Colonic mucosa (tissue), 4 donors: ENCODE results near the gene EXTL1. TPM values are rescaled to one million over a fixed set of nuclear protein-coding genes. Genes with fewer than 3 reads are reported as not detected.

Experiments used
- DNase-seq: peaks from one replicate; pipeline ENCODE4 v3.0.0-alpha.2; 2020
- H3K27ac ChIP-seq: fragments of 200-600 bp; one replicate; pipeline ENCODE4 v1.8.0; 2021
- H3K27me3 ChIP-seq: fragments of 200-600 bp; one replicate; pipeline ENCODE4 v1.8.0; 2021
- H3K36me3 ChIP-seq: fragments of 200-600 bp; one replicate; pipeline ENCODE4 v1.8.0; 2021
- H3K4me1 ChIP-seq: fragments of 200-600 bp; one replicate; pipeline ENCODE4 v1.8.0; 2021; ENCODE audit warnings: mild to moderate bottlenecking
- H3K4me3 ChIP-seq: fragments of 200-600 bp; one replicate; pipeline ENCODE4 v1.8.0; 2021
- H3K9ac ChIP-seq, 2 donors: one replicate each; pipeline ENCODE4 v1.7.0; 2013; ENCODE audit warnings: control low read depth in 2 of 2, low read depth in 2 of 2, low read length in 2 of 2
- H3K9me3 ChIP-seq: fragments of 200-600 bp; one replicate; pipeline ENCODE4 v1.8.0; 2021
- intact Hi-C: fragments of 100-400 bp; cut with DNase I; formaldehyde crosslinking; loops from one replicate; pipeline ENCODE4 v1.14.1; 2022
- total RNA-seq, 2 donors: library from RNA; stranded (reverse); fragmentation: NEBNext Ultra II Directional in 1 of 2; extraction: Animal tissue kit (Norgen Biotek cat#: 25700) in 1 of 2; gene quantifications; one replicate each; pipeline ENCODE4 v1.2.1, GENCODE V29; 2021
- TF ChIP-seq, protein P1 (sequence below): fragments of 200-600 bp; IDR thresholded peaks from one replicate; pipeline ENCODE4 v1.8.0; 2022; ENCODE audit warnings: antibody characterized with exemption, mild to moderate bottlenecking
- donor health status: healthy.
- donor health status: DM: no; HTN: no; CAD: no.
- donor health status: DM: no; HTN: no; CAD: no.

EXTL1 gene
- total RNA-seq, 2 donors from 2014 or later, result 0.05 to 0.29 TPM

DNA sequence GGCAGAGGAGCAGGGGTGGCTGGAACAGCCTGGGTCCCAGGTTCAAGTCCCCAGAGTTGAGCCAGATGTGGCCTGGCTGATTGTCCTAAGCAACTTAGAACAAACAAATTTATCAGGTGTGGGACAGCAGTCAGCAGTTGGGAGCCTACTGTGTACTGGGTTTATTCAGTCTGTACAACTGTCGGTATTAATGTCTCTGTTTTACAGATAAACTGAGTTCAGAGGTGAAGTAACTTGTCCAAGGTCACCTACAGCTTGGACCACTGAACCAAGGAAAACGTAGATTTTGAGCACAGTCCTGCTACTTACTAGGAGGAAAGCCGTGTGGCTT lies 60.4 kb downstream of the EXTL1 start:
- intact Hi-C loops, result no loop called here
- no peaks in the 10 kb centered on the region for H3K4me1 ChIP-seq
- no peak overlapping the region for H3K4me3 ChIP-seq
- H3K36me3 ChIP-seq, result no peaks in the 10 kb centered on the region
- no peak overlapping the region for H3K27ac ChIP-seq
- no peaks in the 10 kb centered on the region for H3K27me3 ChIP-seq
- TF ChIP-seq, protein P1, sequence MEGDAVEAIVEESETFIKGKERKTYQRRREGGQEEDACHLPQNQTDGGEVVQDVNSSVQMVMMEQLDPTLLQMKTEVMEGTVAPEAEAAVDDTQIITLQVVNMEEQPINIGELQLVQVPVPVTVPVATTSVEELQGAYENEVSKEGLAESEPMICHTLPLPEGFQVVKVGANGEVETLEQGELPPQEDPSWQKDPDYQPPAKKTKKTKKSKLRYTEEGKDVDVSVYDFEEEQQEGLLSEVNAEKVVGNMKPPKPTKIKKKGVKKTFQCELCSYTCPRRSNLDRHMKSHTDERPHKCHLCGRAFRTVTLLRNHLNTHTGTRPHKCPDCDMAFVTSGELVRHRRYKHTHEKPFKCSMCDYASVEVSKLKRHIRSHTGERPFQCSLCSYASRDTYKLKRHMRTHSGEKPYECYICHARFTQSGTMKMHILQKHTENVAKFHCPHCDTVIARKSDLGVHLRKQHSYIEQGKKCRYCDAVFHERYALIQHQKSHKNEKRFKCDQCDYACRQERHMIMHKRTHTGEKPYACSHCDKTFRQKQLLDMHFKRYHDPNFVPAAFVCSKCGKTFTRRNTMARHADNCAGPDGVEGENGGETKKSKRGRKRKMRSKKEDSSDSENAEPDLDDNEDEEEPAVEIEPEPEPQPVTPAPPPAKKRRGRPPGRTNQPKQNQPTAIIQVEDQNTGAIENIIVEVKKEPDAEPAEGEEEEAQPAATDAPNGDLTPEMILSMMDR, result no peak
- no peak overlapping the region for H3K9ac ChIP-seq
- no peaks in the 10 kb centered on the region for H3K9me3 ChIP-seq
- DNase-seq, result no peak

DNA sequence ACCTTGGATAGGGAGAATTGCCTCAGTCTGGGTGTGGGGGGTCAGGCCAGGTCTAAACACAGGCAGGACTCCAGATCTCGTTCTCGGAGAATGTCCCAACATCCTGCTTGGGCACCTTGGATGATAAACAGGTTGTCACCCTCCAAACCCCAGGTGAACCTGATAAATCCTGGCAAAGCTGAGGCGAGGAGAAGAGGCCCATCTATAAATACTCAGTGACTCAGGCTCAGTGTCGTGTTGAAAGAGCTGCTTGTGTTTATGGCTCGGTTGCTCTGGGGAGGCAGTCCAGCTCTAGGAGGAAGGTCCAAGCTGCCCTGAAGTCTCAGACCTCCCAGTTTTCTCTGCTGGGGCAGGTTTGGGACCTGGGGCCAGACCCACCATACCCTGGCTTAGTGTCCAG lies 61.6 kb downstream of the EXTL1 start:
- TF ChIP-seq, protein P1, result no peak
- intact Hi-C loops, result no loop called here
- no peak for DNase-seq
- H3K9ac ChIP-seq, result no peak overlapping the region
- H3K9me3 ChIP-seq, result no peaks in the 10 kb centered on the region
- no peaks in the 10 kb centered on the region for H3K4me1 ChIP-seq
- no peak overlapping the region for H3K27ac ChIP-seq
- H3K4me3 ChIP-seq, result no peak overlapping the region
- H3K36me3 ChIP-seq, result no peaks in the 10 kb centered on the region
- no peaks in the 10 kb centered on the region for H3K27me3 ChIP-seq

DNA sequence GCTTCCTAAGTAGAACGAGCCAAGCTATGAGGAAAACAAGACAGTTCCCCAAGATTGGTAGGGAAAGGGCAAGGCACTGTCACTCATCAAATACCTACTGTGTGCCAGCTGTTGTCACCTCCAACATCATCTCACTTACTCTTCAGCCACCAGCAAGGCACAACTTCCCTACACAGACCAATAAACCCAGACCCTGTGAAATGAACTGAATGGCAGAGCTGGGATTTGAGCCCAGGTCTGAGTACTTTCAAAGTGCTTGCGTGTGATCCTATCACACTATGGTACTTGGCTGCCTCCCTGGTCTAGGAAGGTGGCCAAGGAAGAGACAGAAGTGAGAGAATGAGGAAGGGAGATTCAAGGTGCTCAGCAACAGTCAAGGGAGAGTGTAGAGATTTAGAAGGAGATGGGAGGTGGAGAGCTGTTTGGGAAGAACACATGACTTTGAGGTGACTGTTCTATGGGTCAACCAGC lies 62.6 kb downstream of the EXTL1 start:
- TF ChIP-seq, protein P1, result no peak
- intact Hi-C loops, result no loop called here
- Histone ChIP-seq H3K36me3 (no peaks in the 10 kb centered on the region), H3K9ac (no peak overlapping the region), H3K27ac (no peak overlapping the region), H3K4me3 (no peak overlapping the region), H3K27me3 (no peaks in the 10 kb centered on the region), H3K4me1 (no peaks in the 10 kb centered on the region), H3K9me3 (no peaks in the 10 kb centered on the region)
- DNase-seq, result no peak

DNA sequence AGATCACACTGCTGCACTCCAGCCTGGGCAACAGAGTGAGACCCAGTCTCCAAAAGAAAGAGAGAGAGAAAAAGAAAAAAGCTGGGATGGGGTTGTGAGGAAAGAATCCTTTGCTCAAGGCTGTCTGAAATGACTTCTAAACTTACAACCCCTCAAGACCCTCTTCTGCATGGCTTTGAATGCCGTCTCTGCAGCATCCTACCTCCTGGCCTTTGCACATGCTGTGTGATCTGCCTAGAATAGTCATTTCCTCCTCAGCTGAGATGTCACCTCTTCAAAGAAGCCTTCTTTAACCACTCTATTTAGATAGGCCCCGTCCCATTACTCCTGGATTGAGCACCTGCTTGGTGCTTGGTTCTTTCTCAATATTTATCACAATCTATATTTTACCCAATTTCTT lies 63.3 kb downstream of the EXTL1 start:
- Histone ChIP-seq H3K27me3 (no peaks in the 10 kb centered on the region), H3K27ac (no peak overlapping the region), H3K36me3 (no peaks in the 10 kb centered on the region), H3K9ac (no peak overlapping the region), H3K4me3 (no peak overlapping the region), H3K4me1 (no peaks in the 10 kb centered on the region), H3K9me3 (no peaks in the 10 kb centered on the region)
- TF ChIP-seq, protein P1, result no peak
- intact Hi-C loops, result no loop called here
- DNase-seq, result no peak

Other genes with a start within 250 kb of the EXTL1 start
- gene SELENON, start 221.6 kb upstream of the EXTL1 start, total RNA-seq, result 10 to 100 TPM; 39.6 to 43.3 TPM
- gene MTFR1L, start 201.8 kb upstream of the EXTL1 start, total RNA-seq, result 10 to 100 TPM; 36.3 to 48.6 TPM
- gene AUNIP, start 162.3 kb upstream of the EXTL1 start, total RNA-seq, result 1 to 10 TPM; 1.2 to 4.8 TPM
- gene PAQR7, start 146.1 kb upstream of the EXTL1 start, total RNA-seq, result 1 to 10 TPM; 2.5 to 3.4 TPM
- gene STMN1, start 115.4 kb upstream of the EXTL1 start, total RNA-seq, result 100 to 1,000 TPM in 1 of 2 donors, 10 to 100 TPM in 1; 79.1 to 149 TPM
- gene PAFAH2, start 23.7 kb upstream of the EXTL1 start, total RNA-seq, result 10 to 100 TPM; 34.8 to 40.8 TPM
- gene SLC30A2, start 24.3 kb downstream of the EXTL1 start, total RNA-seq, result under 1 TPM; 0.27 to 0.42 TPM
- under 1 TPM in 1 of 2 donors, not detected in 1; 0.15 TPM for gene TRIM63, start 45.9 kb downstream of the EXTL1 start, total RNA-seq
- gene PDIK1L, start 90.0 kb downstream of the EXTL1 start, total RNA-seq, result 10 to 100 TPM; 12.5 to 14.8 TPM
- gene FAM110D, start 137.3 kb downstream of the EXTL1 start, total RNA-seq, result 1 to 10 TPM in 1 of 2 donors, under 1 TPM in 1; 0.57 to 1.1 TPM
- not detected for gene C1orf232, start 147.2 kb downstream of the EXTL1 start, total RNA-seq
- gene ZNF593, start 148.1 kb downstream of the EXTL1 start, total RNA-seq, result 10 to 100 TPM; 22.0 to 47.7 TPM
- not detected for gene ZNF593OS, start 150.1 kb downstream of the EXTL1 start, total RNA-seq
- 10 to 100 TPM; 35.3 to 46.8 TPM for gene CNKSR1, start 155.7 kb downstream of the EXTL1 start, total RNA-seq
- gene CATSPER4, start 168.8 kb downstream of the EXTL1 start, total RNA-seq, result not detected
- 10 to 100 TPM; 10.7 to 18.8 TPM for gene CEP85, start 212.4 kb downstream of the EXTL1 start, total RNA-seq